ENCODE measurements around the gene CUX1. TPM values are rescaled to one million over a fixed set of nuclear protein-coding genes. Genes with fewer than 3 reads are reported as not detected.

Gene CUX1
- total RNA-seq, 1 donor from 2014 or later, result 33.3 TPM

DNA sequence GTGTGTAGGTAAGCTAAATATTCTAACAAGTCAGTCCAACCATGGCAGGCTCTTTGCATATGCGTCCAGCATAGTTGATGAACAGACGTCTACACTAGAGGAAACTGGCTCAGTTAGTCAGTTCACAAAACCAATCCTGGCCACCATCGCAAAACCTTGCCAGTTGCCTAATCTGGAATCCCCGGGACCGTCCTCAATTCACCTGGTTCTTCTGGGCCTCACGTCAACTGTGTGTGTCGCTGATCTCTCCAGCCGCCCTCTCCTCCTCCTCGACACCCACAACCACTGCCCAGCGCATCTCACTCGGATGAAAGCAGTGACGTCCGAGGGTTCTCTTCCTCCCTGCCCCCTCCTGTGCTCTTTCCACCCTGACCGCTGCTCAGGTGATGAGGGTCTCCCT lies 251.4 kb downstream of the CUX1 start:
- intact Hi-C loops (cut with micrococcal nuclease), result no loop called here

DNA sequence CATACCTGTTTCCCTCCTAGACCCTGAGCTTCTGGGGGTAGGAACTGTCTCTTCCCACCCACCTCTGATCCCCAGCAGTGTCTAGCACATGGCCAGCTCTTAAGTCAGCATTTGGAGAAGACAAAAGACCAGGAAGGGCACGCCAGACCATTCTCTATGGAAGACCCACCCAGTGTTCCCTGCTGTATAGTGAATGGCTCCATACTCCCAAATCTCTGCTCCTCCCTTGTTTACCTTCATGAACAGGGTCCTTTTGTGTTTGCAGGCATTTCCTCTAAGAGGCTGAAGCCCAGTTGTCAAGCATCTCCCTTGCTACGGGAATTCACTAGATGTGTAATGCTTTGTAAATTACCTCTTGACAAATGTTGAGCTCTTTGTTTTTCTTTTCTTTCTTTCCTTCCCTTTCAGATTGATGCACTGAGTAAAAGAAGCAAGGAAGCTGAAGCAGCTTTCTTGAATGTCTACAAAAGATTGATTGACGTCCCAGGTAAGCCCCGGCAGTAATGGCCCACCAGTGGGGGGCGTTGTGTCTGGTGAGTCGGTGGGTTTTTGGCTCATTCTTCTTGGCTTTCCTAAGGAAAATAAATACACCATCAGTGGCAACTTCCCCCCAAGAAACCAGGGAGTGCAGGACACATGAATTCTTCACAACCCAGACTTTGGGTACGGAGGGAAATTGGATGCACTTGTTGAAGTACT lies 252.7 kb downstream of the CUX1 start:
- intact Hi-C loops (cut with micrococcal nuclease), result no loop called here

DNA sequence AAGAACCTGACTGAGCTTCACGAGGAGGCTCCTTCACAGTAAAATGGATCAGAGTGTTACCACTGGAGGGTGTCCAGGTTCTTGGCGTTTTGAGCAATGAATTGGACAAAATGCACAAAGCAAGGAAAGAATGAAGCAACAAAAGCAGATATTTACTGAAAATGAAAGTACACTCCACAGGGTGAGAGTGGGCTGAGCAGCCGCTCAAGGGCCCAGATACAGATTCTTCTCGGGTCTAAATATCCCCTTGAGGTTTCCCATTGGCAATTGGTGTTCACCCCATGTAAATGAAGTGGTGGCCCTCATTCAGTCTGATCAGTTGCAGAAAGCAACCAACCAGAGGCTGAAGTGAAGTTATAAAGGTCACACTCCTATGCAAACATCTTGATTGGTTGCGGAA lies 254.6 kb downstream of the CUX1 start:
- intact Hi-C loops (cut with micrococcal nuclease), result no loop called here

DNA sequence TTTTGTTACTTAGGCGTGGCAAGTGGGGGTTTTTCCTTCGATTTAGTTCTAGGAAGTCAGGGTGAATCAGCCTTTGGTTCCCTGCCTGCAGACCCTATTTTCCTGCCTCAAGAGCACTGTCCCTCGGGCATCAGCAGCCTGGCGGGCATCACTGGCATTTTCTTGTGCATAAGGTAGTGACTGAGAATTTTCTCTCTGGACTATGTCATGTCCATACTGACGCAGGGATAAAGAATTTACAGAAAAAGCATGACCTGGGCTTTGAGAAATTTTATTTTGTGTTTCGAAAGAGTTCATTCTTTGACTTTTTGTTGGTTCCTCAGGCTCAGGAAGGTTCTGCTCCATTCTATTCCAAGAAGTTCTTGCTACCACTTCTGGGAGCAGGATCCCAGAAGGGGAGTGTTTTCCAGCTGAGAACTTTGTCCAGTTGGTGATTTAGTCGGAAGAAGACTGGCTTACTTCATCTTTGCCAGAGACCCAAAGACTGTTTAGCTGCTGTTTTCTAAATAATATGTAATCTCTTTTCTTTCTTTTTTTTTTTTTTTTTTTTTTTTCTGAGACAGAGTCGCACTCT lies 255.3 kb downstream of the CUX1 start:
- intact Hi-C loops (cut with micrococcal nuclease), result no loop called here

DNA sequence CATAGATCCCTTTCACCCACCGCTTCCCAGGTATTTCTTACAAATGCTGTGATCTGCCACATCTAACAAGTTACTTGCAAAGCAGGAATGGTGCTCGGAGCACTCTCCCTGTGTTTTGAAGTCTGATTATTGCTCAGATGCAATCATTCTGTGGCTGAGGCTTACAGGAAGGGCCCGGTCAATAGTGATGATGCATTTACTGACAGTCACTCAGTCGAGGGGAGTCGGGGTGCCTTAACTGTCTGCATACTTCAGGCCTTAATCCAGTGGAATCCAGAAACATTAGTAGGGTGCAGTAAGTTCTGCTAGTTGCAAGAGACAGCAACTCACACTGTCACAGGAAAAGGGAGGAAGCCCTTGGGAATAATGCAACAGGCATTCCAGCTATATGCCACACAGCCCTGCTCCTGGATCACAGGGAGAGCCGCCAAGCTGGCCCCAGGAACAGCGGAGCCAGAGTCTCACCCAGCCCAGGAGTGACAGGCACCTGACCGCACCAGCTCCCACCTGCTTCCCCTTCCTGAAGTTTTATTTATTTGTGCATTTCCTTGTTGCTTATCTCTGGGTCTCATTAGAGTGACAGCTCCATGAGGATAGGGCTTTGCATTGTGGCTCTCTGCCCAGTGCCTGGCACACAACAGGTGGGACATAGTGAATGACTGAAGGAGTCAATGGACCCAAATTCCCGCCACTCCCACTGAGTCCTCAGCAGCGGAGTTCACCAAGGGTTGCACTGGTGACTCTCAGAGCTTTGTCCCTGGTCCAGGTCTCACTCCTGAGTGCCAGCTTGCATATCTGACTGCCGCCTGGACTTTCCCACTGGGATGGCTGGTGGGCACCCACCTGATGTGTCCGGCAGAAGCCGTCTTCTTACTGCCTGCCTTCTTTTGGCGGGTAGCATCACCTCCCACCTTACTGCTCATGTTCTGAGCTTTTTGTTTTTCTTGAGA lies 256.8 kb downstream of the CUX1 start:
- intact Hi-C loops (cut with micrococcal nuclease), result no loop called here

DNA sequence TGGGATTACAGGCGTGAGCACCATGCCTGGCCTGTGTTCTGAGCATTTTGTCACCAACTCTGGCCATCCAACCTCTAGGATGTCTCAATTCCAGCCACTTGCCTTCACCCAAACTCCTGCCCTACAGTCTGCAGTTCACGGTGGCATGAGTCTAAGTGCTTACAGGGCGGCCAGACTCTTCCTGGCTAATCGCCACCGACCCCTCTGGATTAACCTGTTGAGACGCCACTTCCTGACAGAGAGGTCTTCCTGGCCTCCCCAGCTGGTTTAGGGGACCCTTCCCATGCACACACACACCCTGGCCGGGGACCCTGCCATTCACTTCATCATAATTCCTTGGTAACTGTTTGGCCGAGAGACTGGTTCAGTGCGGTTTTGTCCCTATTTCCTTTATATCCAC lies 257.7 kb downstream of the CUX1 start:
- intact Hi-C loops (cut with micrococcal nuclease), result no loop called here

DNA sequence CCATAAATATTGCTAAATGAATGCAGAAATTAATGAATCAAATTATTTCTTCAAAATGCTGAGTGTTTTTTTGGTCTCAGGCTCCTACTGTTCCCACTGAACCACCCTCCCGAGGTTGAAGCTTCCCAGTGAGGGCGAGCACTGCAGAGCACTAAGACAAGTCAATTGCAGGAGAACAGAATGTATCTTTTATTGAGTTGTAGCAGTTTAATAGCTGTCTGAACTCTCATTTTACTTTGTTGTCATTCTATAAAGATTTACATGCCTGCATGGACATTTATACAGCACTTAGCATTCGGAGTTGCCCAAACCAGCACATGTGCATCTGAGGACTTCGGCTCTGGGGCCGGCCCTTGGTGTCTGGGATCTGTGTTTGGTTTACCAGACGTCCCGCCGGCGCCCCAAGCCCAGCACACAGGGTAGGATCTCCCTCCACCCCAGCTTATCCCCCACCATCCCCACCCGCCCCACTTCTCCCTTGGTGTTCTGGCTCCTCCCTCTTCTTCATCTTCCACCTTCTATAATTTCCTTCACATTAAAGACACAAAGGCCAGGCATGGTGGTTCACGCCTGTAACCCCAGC lies 258.2 kb downstream of the CUX1 start:
- intact Hi-C loops (cut with micrococcal nuclease), result no loop called here

DNA sequence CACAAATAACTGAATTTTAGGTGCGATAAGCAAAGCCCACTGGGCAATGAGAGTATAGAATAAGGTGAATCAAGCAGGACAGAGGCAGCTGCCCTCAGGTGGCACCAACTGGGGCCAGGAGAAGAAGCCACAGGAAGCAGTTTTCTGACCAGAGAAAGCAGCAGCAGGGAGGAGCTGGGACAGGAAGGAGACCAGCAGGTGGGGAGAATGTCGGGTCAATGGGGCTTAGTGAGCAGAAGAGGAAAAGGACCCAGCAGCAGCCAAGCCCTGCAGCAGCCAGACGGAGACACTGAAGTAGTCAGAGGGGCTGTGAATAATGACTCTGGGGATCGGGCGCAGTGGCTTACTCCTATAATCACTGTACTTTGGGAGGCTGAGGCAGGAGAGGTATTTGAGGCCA lies 259.7 kb downstream of the CUX1 start:
- intact Hi-C loops (cut with micrococcal nuclease), result no loop called here

DNA sequence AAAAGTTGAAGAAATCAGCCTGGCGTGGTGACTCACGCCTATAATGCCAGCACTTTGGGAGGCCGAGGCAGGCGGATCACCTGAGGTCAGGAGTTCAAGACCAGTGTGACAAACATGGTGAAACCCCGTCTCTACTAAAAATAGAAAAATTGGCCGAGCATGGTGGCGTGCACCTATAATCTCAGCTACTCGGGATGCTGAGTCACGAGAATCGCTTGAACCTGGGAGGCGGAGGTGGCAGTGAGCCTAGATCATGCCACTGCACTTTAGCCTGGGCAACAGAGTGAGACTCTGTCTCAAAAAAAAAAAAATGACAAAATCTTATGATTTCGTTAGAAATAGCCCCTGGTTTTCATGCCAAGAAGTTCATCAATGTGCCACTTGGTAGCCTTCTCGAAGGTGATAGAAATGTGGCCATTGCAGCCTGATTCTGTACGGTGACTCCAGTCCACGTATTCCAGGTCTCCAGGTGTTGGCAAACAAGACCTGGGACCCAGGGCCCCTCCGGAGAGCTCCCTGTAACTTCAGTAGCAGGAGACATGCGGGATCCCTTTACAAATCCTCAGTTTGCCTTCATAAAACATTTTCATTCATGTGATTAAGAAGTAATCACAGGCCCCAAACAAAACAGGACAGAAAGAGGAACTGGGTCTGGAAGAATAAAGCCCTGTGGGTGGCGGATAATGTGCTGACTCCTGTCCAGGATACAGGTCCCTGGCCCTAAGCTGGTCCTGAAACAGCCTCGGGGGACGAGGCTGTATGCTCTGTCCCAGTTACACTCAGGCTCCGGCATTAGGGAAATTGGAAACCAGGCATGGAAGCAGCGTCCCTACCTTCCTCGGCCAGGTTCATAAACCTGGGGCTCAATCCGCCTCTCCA lies 262.0 kb downstream of the CUX1 start:
- intact Hi-C loops (cut with micrococcal nuclease), result no loop called here

DNA sequence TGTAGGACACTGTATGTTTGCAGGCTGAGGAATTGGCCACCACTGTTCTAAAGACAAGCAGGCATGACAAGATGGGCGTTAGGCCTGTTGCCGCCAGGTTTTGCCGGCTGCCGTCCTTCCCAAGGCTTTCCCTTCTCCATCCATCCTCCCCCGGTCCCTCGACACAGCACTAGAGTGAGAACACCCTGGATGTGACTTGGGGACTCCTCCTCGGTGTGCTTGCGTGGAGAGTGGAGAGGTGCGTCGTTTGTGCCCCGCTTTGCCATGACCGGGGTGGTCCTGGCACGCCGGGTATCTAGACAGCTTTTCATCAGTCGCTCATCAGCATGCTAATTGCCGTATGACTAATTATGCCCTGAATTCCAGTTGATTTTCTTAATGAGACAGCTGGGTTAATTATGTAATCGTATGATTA lies 262.6 kb downstream of the CUX1 start:
- intact Hi-C loops (cut with micrococcal nuclease), result no loop called here

DNA sequence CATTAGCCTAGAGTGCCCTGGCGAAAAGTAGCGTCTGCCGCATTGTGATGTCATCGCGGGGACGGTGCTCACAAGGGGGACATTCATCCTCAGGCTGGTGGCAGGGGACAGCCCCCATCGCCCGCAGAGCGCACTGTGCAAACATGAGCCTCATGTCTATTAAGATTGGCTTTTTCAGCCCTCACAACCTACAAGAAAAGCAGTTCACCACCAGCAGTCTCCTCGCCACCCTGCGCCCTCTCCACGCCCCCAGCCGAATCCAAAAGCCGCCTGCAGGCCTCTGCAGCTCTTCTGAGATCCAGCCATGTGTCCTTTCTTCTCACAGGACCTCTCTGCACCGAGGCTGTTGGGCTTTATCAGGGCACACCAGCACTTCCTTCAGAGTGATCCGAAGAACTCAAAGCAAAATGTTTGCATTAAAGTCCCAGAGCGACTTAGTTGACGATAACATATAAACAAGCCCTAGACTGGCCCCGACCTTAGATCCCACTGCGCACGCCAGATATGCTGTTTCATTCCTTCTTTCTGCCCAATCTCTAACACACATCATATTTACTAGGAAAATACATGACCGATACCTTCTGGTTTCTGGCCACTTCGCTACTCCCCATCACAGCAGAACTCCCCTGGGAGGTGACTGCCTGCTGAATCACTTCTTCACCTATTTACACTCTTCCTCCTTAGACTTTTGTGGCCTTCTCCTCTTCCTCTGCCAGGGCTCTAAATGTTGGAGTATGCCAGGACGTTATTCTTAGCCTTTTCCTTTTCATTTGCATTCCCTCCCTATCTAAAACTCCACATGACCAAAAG lies 263.2 kb downstream of the CUX1 start:
- intact Hi-C loops (cut with micrococcal nuclease), result no loop called here

DNA sequence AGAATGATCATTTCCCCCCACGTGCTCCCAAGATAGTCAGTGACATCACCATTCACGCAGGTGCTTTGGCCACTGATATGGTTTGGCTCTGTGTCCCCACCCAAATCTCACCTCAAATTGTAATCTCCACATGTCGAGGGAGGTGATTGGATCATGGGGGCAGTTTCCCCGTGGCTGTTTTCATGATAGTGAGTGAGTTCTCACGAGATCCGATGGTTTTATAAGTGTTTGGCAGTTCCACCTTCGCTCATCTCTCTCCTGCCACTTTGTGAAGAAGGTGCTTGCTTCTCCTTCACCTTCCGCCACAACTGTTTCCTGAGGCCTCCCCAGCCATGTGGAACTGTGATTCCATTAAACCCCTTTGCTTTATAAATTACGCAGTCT lies 263.8 kb downstream of the CUX1 start:
- intact Hi-C loops (cut with micrococcal nuclease), result no loop called here

DNA sequence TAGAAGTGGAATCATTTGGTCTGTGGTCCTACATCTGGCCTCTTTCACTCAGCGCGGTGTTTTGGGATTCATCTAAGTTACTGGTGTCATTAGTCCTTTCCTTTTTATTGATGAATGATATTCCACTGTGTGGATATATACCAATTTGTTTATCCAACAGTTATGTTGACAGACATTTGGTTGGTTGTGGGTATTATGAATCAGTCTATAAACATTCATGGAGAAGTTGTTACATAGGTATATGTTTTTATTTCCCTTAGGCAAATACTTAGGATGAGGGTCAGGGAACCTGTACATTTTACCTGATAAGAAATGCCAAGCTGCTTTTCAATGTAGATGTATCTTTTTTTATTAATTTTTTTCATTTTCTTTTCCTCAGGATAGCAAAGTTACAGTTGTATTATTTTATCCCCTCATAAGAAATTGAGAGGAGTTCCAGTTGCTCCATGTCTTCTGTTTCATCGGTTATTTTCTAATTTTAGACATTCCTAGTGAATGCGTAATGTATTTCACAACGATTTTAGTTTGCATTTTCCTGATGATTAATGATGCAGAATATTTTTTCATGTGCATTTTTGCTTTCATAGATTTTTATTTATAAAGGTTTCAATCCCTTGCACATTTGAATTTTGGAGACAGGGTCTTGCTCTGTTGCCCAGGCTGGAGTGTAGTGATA lies 265.4 kb downstream of the CUX1 start:
- intact Hi-C loops (cut with micrococcal nuclease), result no loop called here

DNA sequence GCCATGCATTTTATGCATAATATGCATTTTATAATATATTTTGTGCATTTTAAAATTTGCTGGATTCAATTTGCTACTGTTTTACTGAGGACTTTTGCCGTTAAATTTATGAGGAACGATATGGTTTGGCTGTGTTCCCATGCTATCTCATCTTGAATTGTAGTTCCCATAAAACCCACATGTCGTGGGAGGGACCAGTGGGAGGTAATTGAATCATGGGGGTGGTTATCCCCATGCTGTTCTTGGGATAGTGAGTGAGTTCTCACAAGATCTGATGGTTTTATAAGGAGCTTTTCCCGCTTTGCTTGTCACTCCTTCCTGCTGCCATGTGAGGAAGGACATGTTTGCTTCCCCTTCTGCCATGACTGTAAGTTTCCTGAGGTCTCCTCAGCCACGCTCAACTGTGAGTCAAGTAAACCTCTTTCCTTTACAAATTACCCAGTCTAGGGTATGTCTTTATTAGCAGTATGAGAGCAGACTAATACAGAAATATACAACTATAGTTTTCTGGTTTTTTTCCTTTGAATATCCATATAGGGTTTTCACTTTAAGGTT lies 267.9 kb downstream of the CUX1 start:
- intact Hi-C loops (cut with micrococcal nuclease), result no loop called here

DNA sequence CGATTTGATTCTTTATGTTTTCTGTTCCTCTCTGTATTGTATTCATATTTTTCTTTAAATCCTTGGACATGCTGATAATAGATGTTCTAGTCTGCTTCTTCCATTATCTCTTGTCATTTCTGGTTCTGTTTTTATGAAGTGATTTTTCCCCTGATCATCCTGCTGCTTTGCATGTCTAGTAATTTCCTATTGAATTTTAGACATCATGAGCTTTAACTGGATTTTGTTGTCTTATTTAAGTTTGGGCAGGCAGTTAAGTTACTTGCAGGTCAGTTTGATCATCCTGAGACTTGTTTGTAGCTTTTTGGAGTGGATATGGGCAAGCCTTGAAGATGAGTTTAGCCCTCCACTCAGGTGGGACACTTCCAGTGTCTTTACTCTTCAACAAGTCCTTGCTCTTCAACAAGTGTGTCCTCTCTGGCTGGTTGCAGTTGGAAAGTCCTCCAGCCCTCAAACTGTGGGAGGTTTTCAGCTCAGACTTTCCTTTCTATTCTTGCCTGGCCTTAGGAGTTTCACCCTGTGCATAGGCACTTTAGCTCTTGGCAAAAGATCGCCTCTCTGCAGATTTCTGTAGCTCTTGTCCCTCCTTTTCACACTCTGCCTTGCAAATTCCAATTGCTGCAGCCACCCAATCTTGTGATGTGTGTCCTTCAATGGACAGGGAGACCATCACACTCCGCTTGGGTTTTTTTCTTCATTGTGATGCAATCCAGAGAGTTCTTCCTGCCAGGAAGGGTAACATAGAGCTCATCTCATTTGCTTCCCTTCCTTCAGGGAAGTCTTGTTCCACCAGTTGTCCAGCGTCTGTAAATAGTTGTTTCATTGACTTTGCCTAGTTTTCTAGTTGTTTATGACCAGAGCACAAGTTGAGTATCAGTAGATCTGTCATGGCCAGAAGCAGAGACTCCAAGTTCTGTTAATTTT lies 272.0 kb downstream of the CUX1 start:
- intact Hi-C loops (cut with micrococcal nuclease), result no loop called here

DNA sequence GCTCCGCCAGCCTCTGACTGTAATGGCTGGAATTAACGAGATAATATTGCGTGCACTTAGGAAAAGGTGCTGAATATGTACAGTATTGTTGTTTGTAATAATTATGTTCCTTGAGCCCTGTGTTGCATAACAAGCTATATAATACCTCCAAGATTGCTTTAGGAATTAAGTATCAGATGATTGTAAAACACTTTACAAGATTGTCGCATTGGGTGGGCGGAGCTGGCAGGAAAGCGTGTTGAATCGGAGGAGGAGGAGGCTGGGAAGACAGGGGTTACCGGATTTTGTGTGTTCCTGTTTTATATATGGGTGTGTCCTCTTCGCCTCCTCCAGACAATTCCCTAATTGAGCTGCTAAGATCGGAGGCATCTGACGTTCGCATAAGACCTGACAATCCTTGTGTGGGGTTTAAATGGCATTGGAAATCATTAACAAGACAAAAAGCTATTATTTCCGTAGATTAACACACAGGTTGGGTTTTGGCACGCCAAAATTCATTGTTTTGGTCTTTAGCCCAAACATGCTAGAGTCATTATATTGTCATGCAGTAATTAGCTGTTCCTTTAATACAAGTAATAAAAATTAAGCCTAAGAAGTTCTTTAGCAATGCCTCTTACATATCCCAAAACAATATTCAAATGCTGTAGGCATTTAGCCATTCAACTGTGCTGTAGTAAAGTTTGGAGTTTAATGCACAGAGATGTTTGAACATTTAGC lies 276.3 kb downstream of the CUX1 start:
- intact Hi-C loops (cut with micrococcal nuclease), result no loop called here

DNA sequence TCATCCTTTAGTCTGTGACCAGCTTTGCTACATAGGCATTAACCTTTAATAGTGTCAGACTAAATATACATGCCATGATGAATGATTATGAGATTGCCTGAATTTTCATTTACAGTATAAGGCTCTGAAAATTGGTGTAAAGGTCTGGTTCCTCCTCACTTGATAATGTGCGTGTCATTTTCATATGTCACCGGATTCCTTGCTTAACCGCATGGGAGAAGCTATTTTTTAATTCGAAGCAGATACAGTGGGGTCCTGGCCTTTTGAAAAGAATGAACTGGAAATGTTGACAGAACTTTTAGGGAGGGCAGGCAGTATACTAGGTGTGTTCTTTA lies 276.9 kb downstream of the CUX1 start:
- intact Hi-C loops (cut with micrococcal nuclease), result no loop called here

Measured in T-helper 2 cell treated with Interferon-gamma antibody and Interleukin-4, amounts not matched to agents 100 ng/mL and 5 ng/mL, for 36 hours (primary cell).